Ishikawa (cell line): Measurements from ENCODE around the gene CD177.

Source experiments
- CREB1 ChIP-seq: IDR thresholded peaks from 2 replicates; pipeline ENCODE4 v1.6.1; 2012; ENCODE audit warnings: low read depth
- EP300 ChIP-seq: IDR thresholded peaks from 2 replicates; pipeline ENCODE4 v1.6.1; 2012; ENCODE audit warnings: borderline replicate concordance
- MAX ChIP-seq: IDR thresholded peaks from 2 replicates; pipeline ENCODE4 v1.6.1; 2012
- TAF1 ChIP-seq: IDR thresholded peaks from 2 replicates; pipeline ENCODE4 v1.6.1; 2012; ENCODE audit warnings: low read depth, mild to moderate bottlenecking
- TCF12 ChIP-seq: IDR thresholded peaks from 2 replicates; pipeline ENCODE4 v1.6.1; 2012; ENCODE audit warnings: low read depth
- USF1 ChIP-seq: IDR thresholded peaks from 2 replicates; pipeline ENCODE4 v1.6.1; 2012

- TF ChIP-seq EP300 (no peak), TCF12 (no peak), MAX (no peak), USF1 (no peak), CREB1 (no peak), TAF1 (no peak)
These were observed 55.9 kb downstream of the CD177 start for GRCh38 chr19:43409415-43409814.
